Muscle of leg (tissue), 11 donors: ENCODE data around the gene MAK. TPM values are rescaled to one million over a fixed set of nuclear protein-coding genes. Genes with fewer than 3 reads are reported as not detected.
"Not testable (repeated sequence)": the region's sequence is repeated elsewhere in the genome, so short reads cannot be mapped to it uniquely, and the experiment has no call there.

Source experiments
- DNase-seq: peaks from one replicate; pipeline ENCODE4 v3.0.0; 2013
- H3K27ac ChIP-seq: one replicate; pipeline ENCODE4 v1.5.1; 2013; ENCODE audit warnings: mild to moderate bottlenecking, low read length, control low read depth
- H3K27me3 ChIP-seq: one replicate; pipeline ENCODE4 v1.6.1; 2013; ENCODE audit warnings: low read length; ENCODE audit not compliant: control insufficient read depth, insufficient read depth
- H3K36me3 ChIP-seq: one replicate; pipeline ENCODE4 v1.6.1; 2013; ENCODE audit warnings: low read length; ENCODE audit not compliant: control insufficient read depth, insufficient read depth
- H3K4me1 ChIP-seq: one replicate; pipeline ENCODE4 v1.6.1; 2013; ENCODE audit warnings: low read length; ENCODE audit not compliant: control insufficient read depth, insufficient read depth
- H3K4me3 ChIP-seq: one replicate; pipeline ENCODE4 v1.5.1; 2013; ENCODE audit warnings: low read length, control low read depth
- H3K9me3 ChIP-seq: replicated peaks from 2 replicates; pipeline ENCODE4 v1.6.1; 2013; ENCODE audit warnings: low read depth, low read length; ENCODE audit not compliant: control insufficient read depth
- whole genome bisulfite sequencing: methylation state at CpG from one replicate; pipeline ENCODE4 v1.1.5; 2013; ENCODE audit warnings: missing lambda C conversion rate; ENCODE audit not compliant: insufficient coverage; 5-methylcytosine and 5-hydroxymethylcytosine counted together
- polyA plus RNA-seq, 8 donors: library from polyadenylated mRNA; unstranded; fragments of 120-200 nt; gene quantifications; one replicate each; pipeline versions ENCODE4 v1.2.1 to v1.2.3, GENCODE V29; 2013; ENCODE audit warnings: inconsistent platforms in 1 of 8, low replicate concordance in 1 of 8; ENCODE audit not compliant: insufficient read length in 8 of 8, insufficient read depth in 1 of 8
- total RNA-seq: library from RNA; stranded (reverse); fragments of 120-200 nt; gene quantifications from one replicate; pipeline ENCODE4 v1.2.4, GENCODE V29; 2013

Gene MAK
- total and polyA plus RNA-seq, 9 donors: 0.04 to 0.65 (median 0.25) TPM

- H3K36me3 ChIP-seq: peaks cover 59% of the 10 kb centered on the region
- H3K4me3 ChIP-seq, H3K27ac ChIP-seq, DNase-seq, H3K27me3 ChIP-seq, H3K9me3 ChIP-seq: not testable (repeated sequence)
- H3K4me1 ChIP-seq: peaks cover 17% of the 10 kb centered on the region
- WGBS: 100% methylated on average over 1 of the region's 5 CpGs
These were observed 86.6 kb downstream of the MAK start for GRCh38 chr6:10751757-10752156.

- H3K27ac ChIP-seq, H3K27me3 ChIP-seq, H3K4me3 ChIP-seq, H3K9me3 ChIP-seq, DNase-seq: not testable (repeated sequence)
- H3K4me1 ChIP-seq: peaks cover 20% of the 10 kb centered on the region
- WGBS: 84% methylated on average over 5 of the region's 6 CpGs
- peaks cover 53% of the 10 kb centered on the region for H3K36me3 ChIP-seq
These were observed 87.8 kb downstream of the MAK start for GRCh38 chr6:10750568-10750967.

- Histone ChIP-seq H3K27ac (no peak overlapping the region), H3K4me1 (peaks cover 20% of the 10 kb centered on the region), H3K27me3 (no peaks in the 10 kb centered on the region), H3K4me3 (no peak overlapping the region), H3K9me3 (no peaks in the 10 kb centered on the region), H3K36me3 (peaks cover 47% of the 10 kb centered on the region)
- 20% methylated on average over 1 of the region's 2 CpGs for WGBS
- no peak for DNase-seq
These were observed 88.6 kb downstream of the MAK start for GRCh38 chr6:10749734-10750133.

GRCh38 chr6:10747251-10747972 lies 90.9 kb downstream of the MAK start, which contains the start of gene TMEM14B:
Gene TMEM14B (plus strand): TSS chr6:10747805. CDS start chr6:10749246, 1,441 bp downstream.
- peaks cover 25% of the 10 kb centered on the region for H3K36me3 ChIP-seq
- H3K27me3 ChIP-seq: no peaks in the 10 kb centered on the region
- no peaks in the 10 kb centered on the region for H3K9me3 ChIP-seq
- DNase-seq: peak; percentile 99
- H3K4me3 ChIP-seq: peak within 1 kb of the TSS; percentile 86
- H3K4me1 ChIP-seq: peaks cover 20% of the 10 kb centered on the region
- 2% methylated on average over 30 of the region's 52 CpGs for WGBS
- H3K27ac ChIP-seq: peak within 1 kb of the TSS; percentile 84

GRCh38 chr6:10746915-10747250 lies 91.5 kb downstream of the MAK start:
- 42% methylated on average over 7 of the region's 9 CpGs for WGBS
- Histone ChIP-seq H3K4me1 (peaks cover 20% of the 10 kb centered on the region), H3K36me3 (peaks cover 29% of the 10 kb centered on the region), H3K27me3 (no peaks in the 10 kb centered on the region), H3K9me3 (no peaks in the 10 kb centered on the region), H3K4me3 (peak overlapping the region; percentile 86), H3K27ac (peak overlapping the region; percentile 81)
- no peak for DNase-seq

GRCh38 chr6:10745116-10745515 lies 93.2 kb downstream of the MAK start:
- Histone ChIP-seq H3K9me3 (no peaks in the 10 kb centered on the region), H3K4me1 (peaks cover 20% of the 10 kb centered on the region), H3K36me3 (peaks cover 18% of the 10 kb centered on the region), H3K4me3 (no peak overlapping the region), H3K27ac (no peak overlapping the region), H3K27me3 (no peaks in the 10 kb centered on the region)
- DNase-seq: no peak
- 76% methylated on average over 5 of the region's 5 CpGs for WGBS

GRCh38 chr6:10743515-10743914 lies 94.8 kb downstream of the MAK start:
- peaks cover 12% of the 10 kb centered on the region for H3K4me1 ChIP-seq
- no peaks in the 10 kb centered on the region for H3K9me3 ChIP-seq
- no CpG with 5 or more reads among the region's 6 CpGs for WGBS
- no peak for DNase-seq
- H3K36me3 ChIP-seq: peaks cover 5% of the 10 kb centered on the region
- no peak overlapping the region for H3K4me3 ChIP-seq
- no peak overlapping the region for H3K27ac ChIP-seq
- no peaks in the 10 kb centered on the region for H3K27me3 ChIP-seq

GRCh38 chr6:10742251-10742650 lies 96.1 kb downstream of the MAK start:
- H3K27me3 ChIP-seq: no peaks in the 10 kb centered on the region
- H3K4me3 ChIP-seq: no peak overlapping the region
- WGBS: 78% methylated on average over 11 of the region's 12 CpGs
- DNase-seq: no peak
- H3K9me3 ChIP-seq: no peaks in the 10 kb centered on the region
- H3K27ac ChIP-seq: peak overlapping the region; percentile 7
- H3K36me3 ChIP-seq: peaks cover 5% of the 10 kb centered on the region
- peaks cover 8% of the 10 kb centered on the region for H3K4me1 ChIP-seq

- not testable (repeated sequence) for H3K27ac ChIP-seq, DNase-seq, H3K9me3 ChIP-seq, H3K4me3 ChIP-seq, H3K27me3 ChIP-seq, H3K36me3 ChIP-seq, H3K4me1 ChIP-seq
- no CpG with 5 or more reads among the region's 4 CpGs for WGBS
These were observed 96.7 kb downstream of the MAK start for GRCh38 chr6:10741643-10742042.

- Histone ChIP-seq H3K4me1 (no peaks in the 10 kb centered on the region), H3K27ac (no peak overlapping the region), H3K27me3 (no peaks in the 10 kb centered on the region), H3K4me3 (no peak overlapping the region), H3K36me3 (peaks cover 5% of the 10 kb centered on the region), H3K9me3 (no peaks in the 10 kb centered on the region)
- DNase-seq: no peak
These were observed 98.3 kb downstream of the MAK start for GRCh38 chr6:10740061-10740460.

- no peak for DNase-seq
- no peak overlapping the region for H3K27ac ChIP-seq
- H3K36me3 ChIP-seq: peaks cover 12% of the 10 kb centered on the region
- no peaks in the 10 kb centered on the region for H3K9me3 ChIP-seq
- WGBS: no CpG with 5 or more reads among the region's 2 CpGs
- no peaks in the 10 kb centered on the region for H3K4me1 ChIP-seq
- H3K27me3 ChIP-seq: no peaks in the 10 kb centered on the region
- no peak overlapping the region for H3K4me3 ChIP-seq
These were observed 101.6 kb downstream of the MAK start for GRCh38 chr6:10736731-10737130.
